ENCODE results near the gene PRPF40A. TPM values are rescaled to one million over a fixed set of nuclear protein-coding genes. Genes with fewer than 3 reads are reported as not detected.

The PRPF40A gene
- total and polyA plus RNA-seq, 2 of the 8 experiments (the other 6 are each of a cell fraction or from before 2014, with no cell fraction given) = 85.5 to 176 TPM

GRCh38 chr2:152617456-152618192, 99.6 kb downstream of the PRPF40A start (continued):
- TF ChIP-seq, protein P1, sequence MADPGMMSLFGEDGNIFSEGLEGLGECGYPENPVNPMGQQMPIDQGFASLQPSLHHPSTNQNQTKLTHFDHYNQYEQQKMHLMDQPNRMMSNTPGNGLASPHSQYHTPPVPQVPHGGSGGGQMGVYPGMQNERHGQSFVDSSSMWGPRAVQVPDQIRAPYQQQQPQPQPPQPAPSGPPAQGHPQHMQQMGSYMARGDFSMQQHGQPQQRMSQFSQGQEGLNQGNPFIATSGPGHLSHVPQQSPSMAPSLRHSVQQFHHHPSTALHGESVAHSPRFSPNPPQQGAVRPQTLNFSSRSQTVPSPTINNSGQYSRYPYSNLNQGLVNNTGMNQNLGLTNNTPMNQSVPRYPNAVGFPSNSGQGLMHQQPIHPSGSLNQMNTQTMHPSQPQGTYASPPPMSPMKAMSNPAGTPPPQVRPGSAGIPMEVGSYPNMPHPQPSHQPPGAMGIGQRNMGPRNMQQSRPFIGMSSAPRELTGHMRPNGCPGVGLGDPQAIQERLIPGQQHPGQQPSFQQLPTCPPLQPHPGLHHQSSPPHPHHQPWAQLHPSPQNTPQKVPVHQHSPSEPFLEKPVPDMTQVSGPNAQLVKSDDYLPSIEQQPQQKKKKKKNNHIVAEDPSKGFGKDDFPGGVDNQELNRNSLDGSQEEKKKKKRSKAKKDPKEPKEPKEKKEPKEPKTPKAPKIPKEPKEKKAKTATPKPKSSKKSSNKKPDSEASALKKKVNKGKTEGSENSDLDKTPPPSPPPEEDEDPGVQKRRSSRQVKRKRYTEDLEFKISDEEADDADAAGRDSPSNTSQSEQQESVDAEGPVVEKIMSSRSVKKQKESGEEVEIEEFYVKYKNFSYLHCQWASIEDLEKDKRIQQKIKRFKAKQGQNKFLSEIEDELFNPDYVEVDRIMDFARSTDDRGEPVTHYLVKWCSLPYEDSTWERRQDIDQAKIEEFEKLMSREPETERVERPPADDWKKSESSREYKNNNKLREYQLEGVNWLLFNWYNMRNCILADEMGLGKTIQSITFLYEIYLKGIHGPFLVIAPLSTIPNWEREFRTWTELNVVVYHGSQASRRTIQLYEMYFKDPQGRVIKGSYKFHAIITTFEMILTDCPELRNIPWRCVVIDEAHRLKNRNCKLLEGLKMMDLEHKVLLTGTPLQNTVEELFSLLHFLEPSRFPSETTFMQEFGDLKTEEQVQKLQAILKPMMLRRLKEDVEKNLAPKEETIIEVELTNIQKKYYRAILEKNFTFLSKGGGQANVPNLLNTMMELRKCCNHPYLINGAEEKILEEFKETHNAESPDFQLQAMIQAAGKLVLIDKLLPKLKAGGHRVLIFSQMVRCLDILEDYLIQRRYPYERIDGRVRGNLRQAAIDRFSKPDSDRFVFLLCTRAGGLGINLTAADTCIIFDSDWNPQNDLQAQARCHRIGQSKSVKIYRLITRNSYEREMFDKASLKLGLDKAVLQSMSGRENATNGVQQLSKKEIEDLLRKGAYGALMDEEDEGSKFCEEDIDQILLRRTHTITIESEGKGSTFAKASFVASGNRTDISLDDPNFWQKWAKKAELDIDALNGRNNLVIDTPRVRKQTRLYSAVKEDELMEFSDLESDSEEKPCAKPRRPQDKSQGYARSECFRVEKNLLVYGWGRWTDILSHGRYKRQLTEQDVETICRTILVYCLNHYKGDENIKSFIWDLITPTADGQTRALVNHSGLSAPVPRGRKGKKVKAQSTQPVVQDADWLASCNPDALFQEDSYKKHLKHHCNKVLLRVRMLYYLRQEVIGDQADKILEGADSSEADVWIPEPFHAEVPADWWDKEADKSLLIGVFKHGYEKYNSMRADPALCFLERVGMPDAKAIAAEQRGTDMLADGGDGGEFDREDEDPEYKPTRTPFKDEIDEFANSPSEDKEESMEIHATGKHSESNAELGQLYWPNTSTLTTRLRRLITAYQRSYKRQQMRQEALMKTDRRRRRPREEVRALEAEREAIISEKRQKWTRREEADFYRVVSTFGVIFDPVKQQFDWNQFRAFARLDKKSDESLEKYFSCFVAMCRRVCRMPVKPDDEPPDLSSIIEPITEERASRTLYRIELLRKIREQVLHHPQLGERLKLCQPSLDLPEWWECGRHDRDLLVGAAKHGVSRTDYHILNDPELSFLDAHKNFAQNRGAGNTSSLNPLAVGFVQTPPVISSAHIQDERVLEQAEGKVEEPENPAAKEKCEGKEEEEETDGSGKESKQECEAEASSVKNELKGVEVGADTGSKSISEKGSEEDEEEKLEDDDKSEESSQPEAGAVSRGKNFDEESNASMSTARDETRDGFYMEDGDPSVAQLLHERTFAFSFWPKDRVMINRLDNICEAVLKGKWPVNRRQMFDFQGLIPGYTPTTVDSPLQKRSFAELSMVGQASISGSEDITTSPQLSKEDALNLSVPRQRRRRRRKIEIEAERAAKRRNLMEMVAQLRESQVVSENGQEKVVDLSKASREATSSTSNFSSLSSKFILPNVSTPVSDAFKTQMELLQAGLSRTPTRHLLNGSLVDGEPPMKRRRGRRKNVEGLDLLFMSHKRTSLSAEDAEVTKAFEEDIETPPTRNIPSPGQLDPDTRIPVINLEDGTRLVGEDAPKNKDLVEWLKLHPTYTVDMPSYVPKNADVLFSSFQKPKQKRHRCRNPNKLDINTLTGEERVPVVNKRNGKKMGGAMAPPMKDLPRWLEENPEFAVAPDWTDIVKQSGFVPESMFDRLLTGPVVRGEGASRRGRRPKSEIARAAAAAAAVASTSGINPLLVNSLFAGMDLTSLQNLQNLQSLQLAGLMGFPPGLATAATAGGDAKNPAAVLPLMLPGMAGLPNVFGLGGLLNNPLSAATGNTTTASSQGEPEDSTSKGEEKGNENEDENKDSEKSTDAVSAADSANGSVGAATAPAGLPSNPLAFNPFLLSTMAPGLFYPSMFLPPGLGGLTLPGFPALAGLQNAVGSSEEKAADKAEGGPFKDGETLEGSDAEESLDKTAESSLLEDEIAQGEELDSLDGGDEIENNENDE (IDR thresholded peaks at IDR 0.05; ENCODE audit: insufficient replicate concordance, low read length) = no peak
- TF ChIP-seq BRCA1 (IDR thresholded peaks at IDR 0.05; ENCODE audit: low read depth, low read length) = no peak
- no peak for TF ChIP-seq KDM1A (IDR thresholded peaks at IDR 0.05; ENCODE audit: borderline replicate concordance, low read length)
- no peak for TF ChIP-seq JUND (IDR thresholded peaks at IDR 0.05; ENCODE audit: low read length)
- TF ChIP-seq, protein P2, sequence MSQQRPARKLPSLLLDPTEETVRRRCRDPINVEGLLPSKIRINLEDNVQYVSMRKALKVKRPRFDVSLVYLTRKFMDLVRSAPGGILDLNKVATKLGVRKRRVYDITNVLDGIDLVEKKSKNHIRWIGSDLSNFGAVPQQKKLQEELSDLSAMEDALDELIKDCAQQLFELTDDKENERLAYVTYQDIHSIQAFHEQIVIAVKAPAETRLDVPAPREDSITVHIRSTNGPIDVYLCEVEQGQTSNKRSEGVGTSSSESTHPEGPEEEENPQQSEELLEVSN (IDR thresholded peaks at IDR 0.05) = no peak
- TF ChIP-seq POLR2AphosphoS5 (IDR thresholded peaks at IDR 0.05; ENCODE audit: low read depth, low read length) = no peak
- no peak for TF ChIP-seq TAF1 (IDR thresholded peaks at IDR 0.05; ENCODE audit: low read depth, low read length)
- no peak for TF ChIP-seq RBBP5 (IDR thresholded peaks at IDR 0.05; ENCODE audit: borderline replicate concordance, low read depth, low read length)

All from H1 (cell line).